Measurements from ENCODE around the gene PMPCA. TPM values are rescaled to one million over a fixed set of nuclear protein-coding genes. Genes with fewer than 3 reads are reported as not detected.

PMPCA gene
- total and polyA plus RNA-seq, 2 donors (not counting 3 experiments of a cell fraction or from before 2014, with no cell fraction given), result 69.0 to 75.3 TPM

GRCh38 chr9:136429075-136429628, 18.7 kb downstream of the PMPCA start:
- dilution Hi-C loops (cut with MboI; ENCODE audit: extremely low pct_ligation_motif_present, low sequenced_read_pairs), result no loop called here
- intact Hi-C loops (cut with micrococcal nuclease), result no loop called here
- CTCF ChIA-PET, result interaction anchor here (0.8 to 0.9 kb wide), 2 partner anchors 13 to 63 kb away, joined by 3 read pairs; no protein-coding TSS in a partner anchor

More at GRCh38 chr9:136429075-136429628, 18.7 kb downstream of the PMPCA start:
- Histone ChIP-seq H3K4me2 (ENCODE audit: insufficient read depth, low read length) (no peak overlapping the region), H3K36me3 (ENCODE audit: control insufficient read depth in 2 of 2, extremely low read depth in 1 of 2, insufficient read depth in 2 of 2, low read length in 2 of 2) (peaks cover 2 to 20% of the 10 kb centered on the region in 2 experiments), H3K27ac (ENCODE audit: insufficient read depth, low read depth, low read length) (no peak overlapping the region), H3K79me2 (ENCODE audit: control insufficient read depth, insufficient read depth, low read length) (no peaks in the 10 kb centered on the region), H3K4me1 (ENCODE audit: control insufficient read depth, extremely low read depth, insufficient read depth, low read length) (no peaks in the 10 kb centered on the region), H3K9me3 (replicated peaks; ENCODE audit: control insufficient read depth, insufficient read depth, low read length) (no peaks in the 10 kb centered on the region), H3K9me1 (replicated peaks; ENCODE audit: control insufficient read depth, extremely low read depth, insufficient read depth, low read length) (no peaks in the 10 kb centered on the region), H3K4me3 (replicated peaks in 1 of 3; ENCODE audit: insufficient read depth in 1 of 3, low read depth in 1 of 3, low read length in 3 of 3) (no peak overlapping the region), H3K9ac (replicated peaks; ENCODE audit: extremely low read depth, insufficient read depth, low read length) (no peak overlapping the region), H3K27me3 (ENCODE audit: control insufficient read depth in 2 of 2, insufficient read depth in 2 of 2, low read length in 2 of 2) (no peaks in the 10 kb centered on the region), H2AFZ (ENCODE audit: low read depth, low read length) (no peak overlapping the region), H4K20me1 (replicated peaks; ENCODE audit: control insufficient read depth, extremely low read depth, insufficient read depth, low read length) (no peaks in the 10 kb centered on the region)
- POLR2A ChIA-PET, result no interaction called here
- no peak for DNase-seq (ENCODE audit: low read depth, low spot score)
- no TSS peak for BruUV-seq (replicated peaks)
- TF ChIP-seq POLR2A (IDR thresholded peaks at IDR 0.05; ENCODE audit: low read depth, low read length) (no peak), FOS (IDR thresholded peaks at IDR 0.05; ENCODE audit: borderline replicate concordance, insufficient read depth, low read length) (no peak), CTCF (IDR thresholded peaks at IDR 0.05; ENCODE audit: extremely low read depth in 1 of 2, insufficient read depth in 1 of 2, low read depth in 1 of 2, low read length in 2 of 2) (no peak), POLR2AphosphoS5 (IDR thresholded peaks at IDR 0.05; ENCODE audit: insufficient read depth, low read depth, low read length) (no peak), JUN (IDR thresholded peaks at IDR 0.05; ENCODE audit: borderline replicate concordance, insufficient read depth, insufficient read length, low read depth) (no peak), EZH2 (IDR thresholded peaks at IDR 0.05; ENCODE audit: borderline replicate concordance, low read depth, low read length, severe bottlenecking) (no peak), MYC (IDR thresholded peaks at IDR 0.05; ENCODE audit: low read depth, low read length) (no peak), MAX (IDR thresholded peaks at IDR 0.05; ENCODE audit: insufficient read depth, insufficient read length) (no peak)
- no peak for FAIRE-seq

Measured in endothelial cell of umbilical vein (primary cell).